A673 (cell line): ENCODE data around the gene PTCD3.

Experiments used
- CTCF ChIP-seq: fragments of 300-800, 200-600 bp; sonication (generic); conservative IDR thresholded peaks from 2 replicates; pipeline ENCODE4 v1.5.1; 2017; ENCODE audit warnings: low read depth, mild to moderate bottlenecking, antibody characterized with exemption, low read length, moderate library complexity, mixed read lengths
- EZH2 ChIP-seq: fragments of 200-600 bp; sonication (generic); IDR thresholded peaks from 2 replicates; pipeline ENCODE4 v1.6.1; 2017; ENCODE audit warnings: borderline replicate concordance, low read depth, mild to moderate bottlenecking, mixed read lengths, antibody characterized with exemption, low read length; ENCODE audit not compliant: poor library complexity, severe bottlenecking

- TF ChIP-seq CTCF, result no peak
- TF ChIP-seq EZH2, result no peak
Measured at GRCh38 chr2:86094229-86094628, 11.8 kb upstream of the PTCD3 start.
